Epithelial cell of umbilical artery (primary cell): ENCODE results near the gene FOXD1. TPM values are rescaled to one million over a fixed set of nuclear protein-coding genes. Genes with fewer than 3 reads are reported as not detected.

Experiments
- total RNA-seq: library from RNA; depleted of rRNA; stranded (reverse); fragments of >200 nt; gene quantifications from 2 replicates; pipeline ENCODE4 v1.2.3, GENCODE V29; 2014

FOXD1 gene
- 0.30 and 0.32 TPM in 2 replicates for total RNA-seq

GRCh38 chr5:73448463-73449136 is at the start of gene FOXD1:
FOXD1 (minus strand) TSS chr5:73448777; CDS start chr5:73448362, 415 bp downstream.

Other genes with a start within 250 kb of the FOXD1 start
- gene BTF3, start 49.7 kb upstream of the FOXD1 start, total RNA-seq = 254 and 281 TPM in 2 replicates
- gene ANKRA2, start 116.9 kb upstream of the FOXD1 start, total RNA-seq = 11.9 and 12.3 TPM in 2 replicates
- 30.9 and 36.9 TPM in 2 replicates for gene UTP15, start 117.0 kb upstream of the FOXD1 start, total RNA-seq
- 77.3 and 144 TPM in 2 replicates for gene ARHGEF28, start 177.4 kb upstream of the FOXD1 start, total RNA-seq